Fibroblast of lung (primary cell): ENCODE results near the gene EFHB.

Source experiments
- CTCF ChIP-seq, 2 donors: IDR thresholded peaks in 1 of 2; conservative IDR thresholded peaks in 1 of 2; 1 replicate in 1 of 2; 2 replicates in 1 of 2; pipeline ENCODE4 v1.5.1; 2011 to 2012; ENCODE audit warnings: low read length in 2 of 2, control low read depth in 1 of 2, inconsistent platforms in 1 of 2, low read depth in 1 of 2, mild to moderate bottlenecking in 1 of 2
- EZH2 ChIP-seq: IDR thresholded peaks from 2 replicates; pipeline ENCODE4 v1.5.1; 2012; ENCODE audit warnings: low read length, control low read depth, mild to moderate bottlenecking; ENCODE audit errors: missing control alignments

GRCh38 chr3:19972054-19972453 is 38.0 kb upstream of the EFHB start:
- TF ChIP-seq CTCF (conservative IDR thresholded peaks at IDR 0.05 in 1 of 2, IDR thresholded peaks at IDR 0.05 in 1 of 2; ENCODE audit: low read depth in 1 of 2, low read length in 2 of 2) (no peak), EZH2 (no peak)
